HEK293T (cell line): Measurements from ENCODE around the gene STX18.
"Not testable (repeated sequence)": the region's sequence is repeated elsewhere in the genome, so short reads cannot be mapped to it uniquely, and the experiment has no call there.

Source experiments
- CTCF ChIA-PET: fragments of 350-600 bp; formaldehyde crosslinking; extraction: SDS; loops from one replicate; lab custom pipeline; 2021; ENCODE audit warnings: antibody characterized with exemption, inconsistent platforms; lab: Yijun Ruan, JAX
- POLR2A ChIA-PET: fragments of 350-600 bp; formaldehyde crosslinking; extraction: SDS; loops from one replicate; lab custom pipeline; 2020; ENCODE audit warnings: antibody characterized with exemption, inconsistent platforms; lab: Yijun Ruan, JAX
- DNase-seq: peaks from one replicate; pipeline ENCODE4 v3.0.0; 2012; ENCODE audit warnings: mixed read lengths; ENCODE audit errors: extremely low spot score
- ARNT ChIP-seq: fragments of 450-650 bp; IDR thresholded peaks from 2 replicates; pipeline ENCODE4 v1.6.1; 2017; ENCODE audit warnings: mild to moderate bottlenecking
- BHLHE40 ChIP-seq: fragments of 450-650 bp; IDR thresholded peaks from 2 replicates; pipeline ENCODE4 v1.6.1; 2016; ENCODE audit warnings: mild to moderate bottlenecking, moderate library complexity, borderline replicate concordance
- CTBP1 ChIP-seq: fragments of 450-650 bp; IDR thresholded peaks from 2 replicates; pipeline ENCODE4 v1.6.1; 2016; ENCODE audit warnings: borderline replicate concordance
- ELF4 ChIP-seq: fragments of 450-650 bp; IDR thresholded peaks from 2 replicates; pipeline ENCODE4 v1.6.1; 2017; ENCODE audit warnings: antibody characterized with exemption
- FOXA1 ChIP-seq: fragments of 450-650 bp; IDR thresholded peaks from 2 replicates; pipeline ENCODE4 v1.6.1; 2016; ENCODE audit warnings: mild to moderate bottlenecking
- FOXK2 ChIP-seq: fragments of 450-650 bp; IDR thresholded peaks from 2 replicates; pipeline ENCODE4 v1.6.1; 2016; ENCODE audit warnings: mild to moderate bottlenecking
- FOXM1 ChIP-seq: fragments of 450-650 bp; IDR thresholded peaks from 2 replicates; pipeline ENCODE4 v1.6.1; 2017; ENCODE audit warnings: mild to moderate bottlenecking, borderline replicate concordance
- HDGF ChIP-seq: fragments of 450-650 bp; IDR thresholded peaks from 2 replicates; pipeline ENCODE4 v1.6.1; 2017; ENCODE audit warnings: antibody characterized with exemption, borderline replicate concordance
- L3MBTL2 ChIP-seq: fragments of 450-650 bp; conservative IDR thresholded peaks from 2 replicates; pipeline ENCODE4 v1.6.1; 2016; ENCODE audit warnings: mild to moderate bottlenecking
- LEF1 ChIP-seq: fragments of 450-650 bp; IDR thresholded peaks from 2 replicates; pipeline ENCODE4 v1.6.1; 2017; ENCODE audit warnings: mild to moderate bottlenecking, borderline replicate concordance
- NFRKB ChIP-seq: fragments of 450-650 bp; IDR thresholded peaks from 2 replicates; pipeline ENCODE4 v1.6.1; 2016; ENCODE audit warnings: mild to moderate bottlenecking, moderate library complexity
- PKNOX1 ChIP-seq: fragments of 450-650 bp; IDR thresholded peaks from 2 replicates; pipeline ENCODE4 v1.6.1; 2016
- SP1 ChIP-seq: fragments of 450-650 bp; IDR thresholded peaks from 2 replicates; pipeline ENCODE4 v1.6.1; 2017
- SUZ12 ChIP-seq: fragments of 450-650 bp; IDR thresholded peaks from 2 replicates; pipeline ENCODE4 v1.6.1; 2016; ENCODE audit warnings: mild to moderate bottlenecking
- TARDBP ChIP-seq: fragments of 450-650 bp; IDR thresholded peaks from 2 replicates; pipeline ENCODE4 v1.6.1; 2016
- ZNF384 ChIP-seq: fragments of 450-650 bp; IDR thresholded peaks from 2 replicates; pipeline ENCODE4 v1.6.1; 2016

The STX18 gene

DNA sequence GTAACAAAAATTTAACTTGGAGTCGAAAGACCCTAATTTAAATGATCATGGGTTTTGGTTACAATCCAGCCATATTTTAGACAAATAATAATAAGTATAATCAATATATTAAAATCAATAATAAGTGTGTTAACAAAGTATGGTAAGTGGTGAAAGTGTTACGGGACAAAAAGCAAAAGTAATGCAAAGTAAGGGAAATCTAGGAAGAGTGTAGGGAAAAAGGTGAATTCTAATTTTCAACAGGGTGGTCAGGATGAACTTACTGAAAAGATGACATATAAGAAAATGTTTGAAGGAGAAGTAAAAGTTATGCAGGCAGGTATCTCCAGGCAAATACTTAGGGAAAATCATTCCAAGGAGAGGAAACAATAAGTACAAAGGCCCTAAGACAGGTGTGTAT lies 32.3 kb downstream of the STX18 start:
- TF ChIP-seq NFRKB (no peak), CTBP1 (no peak), ARNT (no peak), BHLHE40 (no peak), SUZ12 (no peak), SP1 (no peak), PKNOX1 (no peak), TARDBP (no peak), HDGF (no peak), L3MBTL2 (no peak), ELF4 (no peak), FOXK2 (no peak), FOXM1 (no peak), FOXA1 (no peak), LEF1 (no peak), ZNF384 (no peak)
- DNase-seq = no peak
- CTCF ChIA-PET = no interaction called here
- POLR2A ChIA-PET = no interaction called here

GRCh38 chr4:4507923-4508322 lies 33.9 kb downstream of the STX18 start:
- DNase-seq = peak; percentile 31
- TF ChIP-seq ELF4 (no peak), FOXM1 (no peak), SUZ12 (no peak), HDGF (no peak), PKNOX1 (no peak), ARNT (no peak), FOXA1 (no peak), ZNF384 (no peak), SP1 (no peak), NFRKB (no peak), FOXK2 (no peak), L3MBTL2 (no peak), LEF1 (no peak), CTBP1 (no peak), BHLHE40 (no peak), TARDBP (no peak)
- ChIA-PET CTCF (interaction anchor here (0.7 to 1.9 kb wide), 4 partner anchors 11 to 357 kb away, joined by 3 to 12 read pairs (median 6); no protein-coding TSS in a partner anchor), POLR2A (interaction anchor here (1.4 kb wide), 1 partner anchor 34 kb away, joined by 3 read pairs; the partner anchor contains the start of gene STX18)

- no peak for DNase-seq
- no peak for TF ChIP-seq FOXM1
- TF ChIP-seq HDGF = no peak
- TF ChIP-seq FOXA1 = no peak
- no peak for TF ChIP-seq SP1
- TF ChIP-seq TARDBP = no peak
- no peak for TF ChIP-seq ELF4
- no peak for TF ChIP-seq NFRKB
- TF ChIP-seq LEF1 = no peak
- no peak for TF ChIP-seq ARNT
- TF ChIP-seq BHLHE40 = no peak
- no peak for TF ChIP-seq PKNOX1
- TF ChIP-seq FOXK2 = no peak
- TF ChIP-seq SUZ12 = no peak
- TF ChIP-seq L3MBTL2 = no peak
- TF ChIP-seq ZNF384 = no peak
- no peak for TF ChIP-seq CTBP1
- ChIA-PET POLR2A (interaction anchor here (1.4 kb wide), 1 partner anchor 34 kb away, joined by 3 read pairs; the partner anchor contains the start of gene STX18), CTCF (interaction anchor here (0.7 to 1.9 kb wide), 6 partner anchors 12 to 357 kb away, joined by 3 to 12 read pairs (median 4); no protein-coding TSS in a partner anchor)
Measured at GRCh38 chr4:4507403-4507802, 34.4 kb downstream of the STX18 start.

- TF ChIP-seq NFRKB = no peak
- TF ChIP-seq HDGF = no peak
- no peak for TF ChIP-seq ELF4
- no peak for TF ChIP-seq L3MBTL2
- TF ChIP-seq SUZ12 = no peak
- TF ChIP-seq ARNT = no peak
- TF ChIP-seq TARDBP = no peak
- no peak for TF ChIP-seq FOXM1
- TF ChIP-seq PKNOX1 = no peak
- no peak for TF ChIP-seq FOXA1
- no peak for TF ChIP-seq BHLHE40
- no peak for TF ChIP-seq SP1
- TF ChIP-seq LEF1 = no peak
- no peak for TF ChIP-seq ZNF384
- TF ChIP-seq CTBP1 = no peak
- TF ChIP-seq FOXK2 = no peak
- ChIA-PET POLR2A (interaction anchor here (1.4 kb wide), 1 partner anchor 35 kb away, joined by 3 read pairs; the partner anchor contains the start of gene STX18), CTCF (interaction anchor here (0.7 to 1.9 kb wide), 6 partner anchors 12 to 358 kb away, joined by 3 to 12 read pairs (median 4); no protein-coding TSS in a partner anchor)
Measured at GRCh38 chr4:4506961-4507360, 34.9 kb downstream of the STX18 start.

DNA sequence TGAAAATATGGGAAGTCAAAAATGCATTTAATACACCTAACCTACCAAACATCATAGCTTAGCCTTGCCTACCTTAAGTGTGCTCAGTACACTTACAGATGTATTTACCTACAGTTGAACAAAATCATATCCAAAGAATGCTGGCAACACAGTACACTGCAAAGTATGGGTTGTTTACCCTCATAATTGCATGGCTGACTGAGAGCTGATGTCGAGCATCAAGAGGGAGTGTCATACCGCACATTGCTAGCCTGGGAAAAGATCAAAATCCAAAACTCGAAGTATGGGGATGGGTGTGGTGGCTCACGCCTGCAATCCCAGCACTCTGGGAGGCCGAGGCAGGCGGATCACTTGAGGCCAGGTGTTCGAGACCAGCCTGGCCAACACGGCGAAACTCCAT lies 36.6 kb downstream of the STX18 start:
- CTCF ChIA-PET, DNase-seq: not testable (repeated sequence)
- POLR2A ChIA-PET = interaction anchor here (0.8 kb wide), 1 partner anchor 37 kb away, joined by 5 read pairs; the partner anchor contains the start of gene STX18

More at GRCh38 chr4:4506961-4507360, 34.9 kb downstream of the STX18 start:
- DNase-seq = no peak
